Endothelial cell of umbilical vein (primary cell): Measurements from ENCODE around the gene PEAK3. TPM values are rescaled to one million over a fixed set of nuclear protein-coding genes. Genes with fewer than 3 reads are reported as not detected.

ENCODE experiments used
- BruUV-seq: library from RNA; stranded (reverse); fragments of 400-500 nt; replicated peaks from 2 replicates; lab custom pipeline; 2021; lab: Mats Ljungman, UMichigan
- CTCF ChIA-PET: fragments of 300-600, 350-600 bp; sonication (Branson Sonifier 250); formaldehyde crosslinking; loops from one replicate; lab custom pipeline; 2021; ENCODE audit warnings: antibody characterized with exemption, inconsistent platforms; lab: Charles Lee
- POLR2A ChIA-PET: fragments of 300-600, 350-600 bp; sonication (Branson Sonifier 250); formaldehyde crosslinking; loops from one replicate; lab custom pipeline; 2021; ENCODE audit warnings: antibody characterized with exemption, inconsistent platforms; lab: Charles Lee
- DNase-seq: peaks from one replicate; pipeline ENCODE4 v3.0.0-alpha.2; 2011; ENCODE audit warnings: low read depth, low spot score
- FAIRE-seq: peaks from 2 replicates; lab custom pipeline; 2011; peaks lifted over from hg19 to GRCh38; lab: Jason Lieb, UNC
- H2AFZ ChIP-seq: 2 replicates; pipeline ENCODE4 v1.6.0; 2012; ENCODE audit warnings: low read depth, low read length, control low read depth, inconsistent platforms
- H3K27ac ChIP-seq: 2 replicates; pipeline ENCODE4 v1.5.1; 2011; ENCODE audit warnings: low read depth, mild to moderate bottlenecking, control low read depth, low read length, moderate library complexity; ENCODE audit not compliant: insufficient read depth
- H3K27me3 ChIP-seq, 2 experiments: 2 replicates each; pipeline versions ENCODE4 v1.6.0 to v1.6.1; 2011; ENCODE audit warnings: low read length in 2 of 2, mixed read lengths in 1 of 2; ENCODE audit not compliant: control insufficient read depth in 2 of 2, insufficient read depth in 2 of 2
- H3K36me3 ChIP-seq, 2 experiments: 2 replicates in 1 of 2; 3 replicates in 1 of 2; pipeline ENCODE4 v1.5.1; 2011; ENCODE audit warnings: low read length in 2 of 2, mild to moderate bottlenecking in 1 of 2, moderate library complexity in 1 of 2; ENCODE audit not compliant: control insufficient read depth in 2 of 2, insufficient read depth in 2 of 2; ENCODE audit errors: extremely low read depth in 1 of 2
- H3K4me1 ChIP-seq: 3 replicates; pipeline ENCODE4 v1.5.1; 2011; ENCODE audit warnings: mild to moderate bottlenecking, low read length; ENCODE audit not compliant: control insufficient read depth, insufficient read depth; ENCODE audit errors: extremely low read depth
- H3K4me2 ChIP-seq: 2 replicates; pipeline ENCODE4 v1.6.1; 2011; ENCODE audit warnings: low read length, control low read depth, mixed read lengths; ENCODE audit not compliant: insufficient read depth
- H3K4me3 ChIP-seq, 3 experiments: fragments of 200-600 bp in 1 of 3; sonication (generic), shearing (Covaris generic) in 1 of 3; replicated peaks in 1 of 3; 2 replicates each; pipeline ENCODE4 v1.5.1; 2011 to 2016; ENCODE audit warnings: control low read depth in 3 of 3, low read length in 3 of 3, mild to moderate bottlenecking in 2 of 3, inconsistent platforms in 1 of 3, low read depth in 1 of 3, moderate library complexity in 1 of 3; ENCODE audit not compliant: insufficient read depth in 1 of 3
- H3K79me2 ChIP-seq: 2 replicates; pipeline ENCODE4 v1.6.0; 2012; ENCODE audit warnings: low read length, inconsistent platforms; ENCODE audit not compliant: control insufficient read depth, insufficient read depth
- H3K9ac ChIP-seq: replicated peaks from 2 replicates; pipeline ENCODE3; 2011; ENCODE audit warnings: low read length, control low read depth; ENCODE audit not compliant: insufficient read depth; ENCODE audit errors: extremely low read depth
- H3K9me1 ChIP-seq: replicated peaks from 3 replicates; pipeline ENCODE4 v1.6.0; 2011; ENCODE audit warnings: mild to moderate bottlenecking, low read length; ENCODE audit not compliant: control insufficient read depth, insufficient read depth; ENCODE audit errors: extremely low read depth
- H3K9me3 ChIP-seq: replicated peaks from 2 replicates; pipeline ENCODE4 v1.5.1; 2012; ENCODE audit warnings: low read length, inconsistent platforms; ENCODE audit not compliant: control insufficient read depth, insufficient read depth
- H4K20me1 ChIP-seq: replicated peaks from 2 replicates; pipeline ENCODE3; 2011; ENCODE audit warnings: mild to moderate bottlenecking, low read length; ENCODE audit not compliant: control insufficient read depth, insufficient read depth; ENCODE audit errors: extremely low read depth
- CTCF ChIP-seq, 2 donors: IDR thresholded peaks; 1 replicate in 1 of 2; 2 replicates in 1 of 2; pipeline ENCODE4 v1.5.1; 2011; ENCODE audit warnings: low read length in 2 of 2, mild to moderate bottlenecking in 2 of 2, moderate library complexity in 2 of 2, control low read depth in 1 of 2, inconsistent platforms in 1 of 2, low read depth in 1 of 2; ENCODE audit not compliant: insufficient read depth in 1 of 2; ENCODE audit errors: extremely low read depth in 1 of 2
- EZH2 ChIP-seq: IDR thresholded peaks from 2 replicates; pipeline ENCODE4 v1.6.1; 2012; ENCODE audit warnings: borderline replicate concordance, low read depth, mild to moderate bottlenecking, moderate library complexity, low read length, inconsistent platforms; ENCODE audit not compliant: severe bottlenecking
- FOS ChIP-seq: IDR thresholded peaks from 2 replicates; pipeline ENCODE4 v1.6.1; 2011; ENCODE audit warnings: mild to moderate bottlenecking, low read length, moderate library complexity, borderline replicate concordance; ENCODE audit not compliant: insufficient read depth
- GATA2 ChIP-seq: IDR thresholded peaks from 2 replicates; pipeline ENCODE4 v1.7.0; 2011; ENCODE audit warnings: low read depth, mild to moderate bottlenecking, moderate library complexity, mixed read lengths, low read length; ENCODE audit not compliant: insufficient read length, insufficient read depth
- JUN ChIP-seq: IDR thresholded peaks from 2 replicates; pipeline ENCODE4 v1.6.1; 2011; ENCODE audit warnings: borderline replicate concordance, low read depth; ENCODE audit not compliant: insufficient read length, insufficient read depth
- MAX ChIP-seq: IDR thresholded peaks from 2 replicates; pipeline ENCODE4 v1.6.1; 2011; ENCODE audit not compliant: insufficient read depth, insufficient read length
- MYC ChIP-seq: IDR thresholded peaks from one replicate; pipeline ENCODE4 v1.6.1; 2011; ENCODE audit warnings: mild to moderate bottlenecking, low read depth, low read length
- POLR2A ChIP-seq: IDR thresholded peaks from 2 replicates; pipeline ENCODE4 v1.6.1; 2012; ENCODE audit warnings: low read depth, mild to moderate bottlenecking, control low read depth, low read length
- POLR2AphosphoS5 ChIP-seq: IDR thresholded peaks from 2 replicates; pipeline ENCODE4 v1.6.1; 2012; ENCODE audit warnings: low read depth, mild to moderate bottlenecking, control low read depth, low read length, moderate library complexity; ENCODE audit not compliant: insufficient read depth
- dilution Hi-C: fragments of 300-500 bp; cut with MboI; formaldehyde crosslinking; loops from one replicate; pipeline ENCODE4 v1.15.0; 2019; ENCODE audit warnings: low sequenced_read_pairs; ENCODE audit not compliant: extremely low pct_ligation_motif_present
- intact Hi-C: fragments of 100-400 bp; cut with micrococcal nuclease; formaldehyde crosslinking; loops from one replicate; pipeline ENCODE4 v1.10.0; 2022
- polyA plus RNA-seq, 4 experiments: library from polyadenylated mRNA; depleted of rRNA in 3 of 4; stranded (reverse) in 3 of 4; unstranded in 1 of 4; fragments of >200 nt; gene quantifications; 2 replicates each; pipeline versions ENCODE4 v1.2.1 to v1.2.3, GENCODE V29; 2011 to 2012; ENCODE audit warnings: missing spikeins in 1 of 4
- total RNA-seq: library from RNA; stranded (reverse); gene quantifications from 2 replicates; pipeline ENCODE4 v1.2.3, GENCODE V29; 2021

PEAK3 gene
- total and polyA plus RNA-seq, 2 donors (not counting 3 experiments of a cell fraction or from before 2014, with no cell fraction given): 0.03 TPM; not detected in 1

DNA sequence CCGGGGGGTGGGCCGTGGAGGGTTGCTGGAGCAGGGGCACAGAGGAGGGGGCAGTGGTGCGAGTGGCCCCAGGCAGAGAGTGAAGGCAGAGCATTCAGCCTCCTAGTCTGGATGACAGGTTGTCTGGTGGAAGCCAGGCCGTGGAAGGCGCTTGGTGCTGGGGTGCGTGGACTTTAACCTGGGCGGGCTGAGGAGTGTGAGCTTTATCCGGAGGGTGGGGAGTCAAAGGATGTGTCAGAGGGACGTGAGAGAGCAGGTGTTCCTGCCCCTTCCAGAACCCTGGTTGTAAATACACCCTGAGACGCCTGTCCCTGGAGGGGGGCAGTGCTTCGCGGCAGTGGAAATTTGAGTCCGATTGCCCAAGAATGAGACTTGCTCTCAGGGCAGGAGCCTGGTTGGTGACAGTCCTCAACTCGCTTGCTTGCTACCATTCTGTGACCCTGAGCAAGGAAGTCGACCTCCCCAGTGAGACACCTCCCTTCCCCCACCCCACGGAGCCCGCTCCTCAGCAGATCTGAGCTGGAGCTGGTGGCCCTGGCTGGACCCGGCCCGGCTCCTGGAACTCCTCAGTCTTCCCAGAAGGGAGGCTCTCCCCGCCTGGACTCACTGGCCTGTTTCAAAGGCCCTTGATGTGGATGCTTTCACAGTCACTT, 48.8 kb upstream of the PEAK3 start:
- peaks cover 15% of the 10 kb centered on the region for H3K4me1 ChIP-seq
- BruUV-seq: no TSS peak
- no peaks in the 10 kb centered on the region for H4K20me1 ChIP-seq
- H3K9me1 ChIP-seq: no peaks in the 10 kb centered on the region
- no peak for TF ChIP-seq GATA2
- TF ChIP-seq JUN: no peak
- no peak for TF ChIP-seq FOS
- no peak for TF ChIP-seq EZH2
- TF ChIP-seq POLR2AphosphoS5: no peak
- no peak for TF ChIP-seq MYC
- TF ChIP-seq MAX: no peak
- no peak for TF ChIP-seq CTCF (IDR thresholded peaks at IDR 0.05; ENCODE audit: extremely low read depth in 1 of 2, insufficient read depth in 1 of 2, low read depth in 1 of 2, low read length in 2 of 2)
- no peak for TF ChIP-seq POLR2A
- H3K36me3 ChIP-seq: no peaks in the 10 kb centered on the region
- CTCF ChIA-PET: no interaction called here
- POLR2A ChIA-PET: interaction anchor here (0.6 kb wide), 1 partner anchor 147 kb away, joined by 6 read pairs; no protein-coding TSS in a partner anchor
- H3K4me3 ChIP-seq: no peak overlapping the region
- H3K27me3 ChIP-seq: no peaks in the 10 kb centered on the region
- peaks cover 45% of the 10 kb centered on the region for H3K79me2 ChIP-seq
- no peak overlapping the region for H3K9ac ChIP-seq
- intact Hi-C loops (no loop called here), dilution Hi-C loops (no loop called here)
- no peak overlapping the region for H2AFZ ChIP-seq
- DNase-seq (no peak), FAIRE-seq (no peak)
- H3K4me2 ChIP-seq: no peak overlapping the region
- H3K27ac ChIP-seq: no peak overlapping the region
- no peaks in the 10 kb centered on the region for H3K9me3 ChIP-seq
